Mesendoderm (in vitro differentiated cells): ENCODE results near the gene TXN2.
A peak's percentile ranks its signal among the peaks of the same experiment; 100 is the strongest.
"Not testable (repeated sequence)": the region's sequence is repeated elsewhere in the genome, so short reads cannot be mapped to it uniquely, and the experiment has no call there.

Experiments used
- DNase-seq: peaks from one replicate; pipeline ENCODE4 v3.0.0; 2013
- H2AK5ac ChIP-seq: 2 replicates; pipeline ENCODE4 v1.6.1; 2013; ENCODE audit warnings: low read length, inconsistent platforms
- H2BK120ac ChIP-seq: 2 replicates; pipeline ENCODE4 v1.6.1; 2013; ENCODE audit warnings: low read depth, mild to moderate bottlenecking, low read length, moderate library complexity, mixed read lengths
- H2BK15ac ChIP-seq: replicated peaks from 2 replicates; pipeline ENCODE4 v1.6.1; 2013; ENCODE audit warnings: low read depth, mild to moderate bottlenecking, moderate library complexity
- H2BK5ac ChIP-seq: 2 replicates; pipeline ENCODE4 v1.6.1; 2013; ENCODE audit warnings: low read length, inconsistent platforms
- H3K18ac ChIP-seq: 2 replicates; pipeline ENCODE4 v1.6.1; 2013; ENCODE audit warnings: mild to moderate bottlenecking, low read length, mixed read lengths
- H3K23ac ChIP-seq: one replicate; pipeline ENCODE4 v1.6.1; 2013; ENCODE audit warnings: low read length
- H3K27ac ChIP-seq: 2 replicates; pipeline ENCODE4 v1.5.1; 2013; ENCODE audit warnings: low read depth, mild to moderate bottlenecking, inconsistent platforms, low read length, moderate library complexity
- H3K27me3 ChIP-seq: 2 replicates; pipeline ENCODE4 v1.6.1; 2013; ENCODE audit warnings: low read length, control low read depth, mild to moderate bottlenecking, inconsistent platforms; ENCODE audit not compliant: insufficient read depth, poor library complexity
- H3K36me3 ChIP-seq: 2 replicates; pipeline ENCODE4 v1.6.1; 2013; ENCODE audit warnings: low read length, inconsistent platforms; ENCODE audit not compliant: control insufficient read depth, insufficient read depth
- H3K4ac ChIP-seq: one replicate; pipeline ENCODE4 v1.6.1; 2013; ENCODE audit warnings: low read depth, mild to moderate bottlenecking, low read length, moderate library complexity
- H3K4me1 ChIP-seq: 2 replicates; pipeline ENCODE4 v1.6.1; 2013; ENCODE audit warnings: low read depth, low read length, inconsistent platforms; ENCODE audit not compliant: control insufficient read depth
- H3K4me2 ChIP-seq: 2 replicates; pipeline ENCODE4 v1.6.1; 2013; ENCODE audit warnings: low read length
- H3K4me3 ChIP-seq: 2 replicates; pipeline ENCODE4 v1.5.1; 2013; ENCODE audit warnings: mild to moderate bottlenecking, low read length
- H3K56ac ChIP-seq: one replicate; pipeline ENCODE4 v1.6.1; 2013; ENCODE audit warnings: low read length
- H3K79me1 ChIP-seq: 2 replicates; pipeline ENCODE4 v1.6.1; 2013; ENCODE audit warnings: low read length, inconsistent platforms
- H3K79me2 ChIP-seq: 2 replicates; pipeline ENCODE4 v1.6.1; 2013; ENCODE audit warnings: mild to moderate bottlenecking, low read length; ENCODE audit not compliant: control insufficient read depth, insufficient read depth
- H3K9ac ChIP-seq: 2 replicates; pipeline ENCODE4 v1.6.1; 2013; ENCODE audit warnings: low read length, inconsistent platforms
- H4K5ac ChIP-seq: one replicate; pipeline ENCODE4 v1.6.1; 2013; ENCODE audit warnings: low read length
- H4K8ac ChIP-seq: one replicate; pipeline ENCODE4 v1.6.1; 2013; ENCODE audit warnings: low read depth, mild to moderate bottlenecking, control low read depth, low read length, moderate library complexity
- WGBS: extraction: QIAGEN DNeasy Blood & Tissue Kit; methylation state at CpG from one replicate; pipeline ENCODE4 v1.1.7; 2013; ENCODE audit warnings: low lambda C conversion rate, missing lambda C conversion rate; ENCODE audit not compliant: insufficient coverage; ENCODE audit errors: extremely low coverage; 5-methylcytosine and 5-hydroxymethylcytosine counted together

Gene TXN2

DNA sequence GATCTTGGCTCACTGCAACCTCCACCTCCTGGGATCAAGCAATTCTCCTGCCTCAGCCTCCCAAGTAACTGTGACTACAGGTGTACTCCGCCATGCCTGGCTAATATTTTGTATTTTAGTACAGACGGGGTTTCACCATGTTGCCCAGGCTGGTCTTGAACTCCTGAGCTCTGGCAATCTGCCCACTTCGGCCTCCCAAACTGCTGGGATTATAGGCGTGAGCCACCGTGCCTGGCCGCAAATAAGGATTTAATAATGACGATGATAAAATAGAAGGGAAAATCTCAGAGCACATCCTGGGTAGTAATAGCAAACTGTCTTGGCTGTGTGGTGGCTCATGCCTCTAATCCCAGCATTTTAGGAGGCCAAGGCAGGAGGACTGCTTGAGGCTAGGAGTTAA, 30.5 kb downstream of the TXN2 start:
- not testable (repeated sequence) for H2BK15ac ChIP-seq, H3K27ac ChIP-seq, H3K56ac ChIP-seq, H3K4me1 ChIP-seq, H3K4me3 ChIP-seq, H3K18ac ChIP-seq, H4K5ac ChIP-seq, H3K9ac ChIP-seq, H3K36me3 ChIP-seq, H2AK5ac ChIP-seq, H3K79me1 ChIP-seq, H3K4me2 ChIP-seq, H4K8ac ChIP-seq, H3K4ac ChIP-seq, DNase-seq, H3K23ac ChIP-seq, H2BK120ac ChIP-seq, H2BK5ac ChIP-seq, H3K79me2 ChIP-seq, H3K27me3 ChIP-seq
- WGBS = no CpG with 5 or more reads among the region's 7 CpGs

DNA sequence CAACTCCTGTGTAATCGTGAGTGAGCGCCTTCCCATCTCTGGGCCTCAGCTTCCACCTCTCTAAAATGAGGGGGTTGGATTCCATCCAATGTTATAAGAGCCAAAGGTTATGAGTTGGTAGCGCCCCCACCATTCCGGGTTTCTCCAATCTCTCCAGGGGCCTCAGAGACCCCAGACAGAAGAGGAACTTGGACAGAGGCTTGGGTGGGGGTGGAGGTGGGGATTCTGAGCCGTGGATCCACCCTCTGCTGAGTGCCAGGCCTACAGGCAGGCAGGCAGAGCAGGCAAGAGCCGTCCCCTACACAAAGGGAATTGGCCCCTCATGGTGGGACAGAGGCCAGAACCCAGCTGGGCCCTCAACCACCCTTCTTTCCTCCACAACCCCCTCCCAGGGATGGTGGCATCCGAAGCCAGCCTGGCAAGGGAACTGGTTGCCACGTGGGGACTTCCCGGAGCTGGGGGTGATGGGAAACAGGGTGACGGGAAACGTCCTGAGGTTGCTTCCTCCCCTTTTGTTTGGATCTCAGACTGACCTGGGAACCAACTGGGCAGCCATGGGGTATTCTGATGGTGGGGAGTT, 31.8 kb downstream of the TXN2 start:
- Histone ChIP-seq H3K18ac (no peak overlapping the region), H3K79me1 (no peaks in the 10 kb centered on the region), H3K27ac (no peak overlapping the region), H2BK5ac (no peak overlapping the region), H3K4me2 (no peak overlapping the region), H2AK5ac (no peak overlapping the region), H3K4ac (no peak overlapping the region), H3K9ac (no peak overlapping the region), H3K27me3 (no peaks in the 10 kb centered on the region), H2BK15ac (no peak overlapping the region), H4K8ac (no peak overlapping the region), H3K36me3 (no peaks in the 10 kb centered on the region), H3K23ac (no peak overlapping the region), H3K4me1 (no peaks in the 10 kb centered on the region), H2BK120ac (no peak overlapping the region), H3K56ac (peak overlapping the region; percentile 54), H3K79me2 (no peaks in the 10 kb centered on the region), H4K5ac (no peak overlapping the region), H3K4me3 (no peak overlapping the region)
- no peak for DNase-seq
- WGBS = no CpG with 5 or more reads among the region's 11 CpGs

DNA sequence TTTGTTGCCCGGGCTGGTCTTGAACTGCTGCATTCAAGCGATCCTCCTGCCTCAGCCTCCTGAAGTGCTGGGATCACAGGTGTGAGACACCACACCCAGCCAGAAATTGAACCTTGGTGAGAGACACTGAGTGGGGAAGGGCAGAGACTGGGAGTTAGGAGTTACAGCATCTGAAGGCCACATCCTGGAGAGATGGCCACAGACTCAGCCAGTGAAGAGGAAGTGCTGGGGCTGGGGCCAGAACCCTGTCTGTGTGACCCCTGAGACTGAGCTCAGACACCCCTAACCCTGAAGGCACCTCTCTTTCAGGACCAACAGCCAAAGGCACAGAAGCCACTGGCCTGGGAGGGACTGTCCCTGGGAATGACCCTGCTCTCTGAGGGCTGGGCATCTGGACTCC, 33.8 kb downstream of the TXN2 start:
- Histone ChIP-seq H3K4me1 (peaks cover 1% of the 10 kb centered on the region), H2AK5ac (no peak overlapping the region), H3K23ac (no peak overlapping the region), H3K79me1 (no peaks in the 10 kb centered on the region), H3K27me3 (no peaks in the 10 kb centered on the region), H2BK15ac (no peak overlapping the region), H3K27ac (no peak overlapping the region), H2BK5ac (no peak overlapping the region), H3K4ac (no peak overlapping the region), H3K4me2 (no peak overlapping the region), H2BK120ac (no peak overlapping the region), H4K8ac (no peak overlapping the region), H4K5ac (no peak overlapping the region), H3K56ac (no peak overlapping the region), H3K9ac (no peak overlapping the region), H3K4me3 (no peak overlapping the region), H3K36me3 (no peaks in the 10 kb centered on the region), H3K18ac (no peak overlapping the region), H3K79me2 (no peaks in the 10 kb centered on the region)
- DNase-seq = no peak
- WGBS = no CpG with 5 or more reads among the region's 2 CpGs

DNA sequence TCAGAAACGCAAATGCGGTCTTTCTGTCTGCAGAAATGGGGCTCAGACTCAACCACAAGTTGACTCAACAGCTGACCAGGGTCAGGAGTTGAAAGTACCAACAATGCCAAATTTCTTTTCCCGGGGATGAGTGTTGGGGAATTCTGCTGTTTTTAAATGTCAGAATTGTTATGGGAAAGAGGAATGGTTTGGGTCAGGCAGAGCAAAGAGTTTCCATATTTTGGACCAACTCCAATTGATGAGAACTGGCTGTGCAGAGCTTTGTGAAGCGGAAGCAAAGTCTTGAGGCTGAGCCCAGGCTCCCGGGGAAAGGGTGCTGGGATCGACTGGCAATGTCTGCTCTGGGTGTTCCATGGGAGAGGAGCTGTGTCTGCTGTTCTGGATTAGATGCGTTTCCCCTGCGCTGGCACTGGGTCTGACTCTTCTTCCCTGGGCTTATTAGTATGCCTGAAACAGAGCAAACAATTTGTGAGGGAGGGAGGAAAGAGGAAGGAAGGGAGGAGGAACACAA, 36.2 kb downstream of the TXN2 start:
- Histone ChIP-seq H3K79me1 (no peaks in the 10 kb centered on the region), H3K4me3 (no peak overlapping the region), H3K56ac (peak overlapping the region; percentile 32), H3K27me3 (no peaks in the 10 kb centered on the region), H3K79me2 (no peaks in the 10 kb centered on the region), H3K9ac (no peak overlapping the region), H3K36me3 (no peaks in the 10 kb centered on the region), H4K8ac (no peak overlapping the region), H2BK120ac (no peak overlapping the region), H4K5ac (peak overlapping the region; percentile 52), H3K4me1 (peaks cover 4% of the 10 kb centered on the region), H2BK5ac (no peak overlapping the region), H3K18ac (no peak overlapping the region), H3K23ac (no peak overlapping the region), H2AK5ac (peak overlapping the region; percentile 62), H3K4ac (no peak overlapping the region), H2BK15ac (no peak overlapping the region), H3K27ac (no peak overlapping the region), H3K4me2 (no peak overlapping the region)
- WGBS = no CpG with 5 or more reads among the region's 8 CpGs
- no peak for DNase-seq

DNA sequence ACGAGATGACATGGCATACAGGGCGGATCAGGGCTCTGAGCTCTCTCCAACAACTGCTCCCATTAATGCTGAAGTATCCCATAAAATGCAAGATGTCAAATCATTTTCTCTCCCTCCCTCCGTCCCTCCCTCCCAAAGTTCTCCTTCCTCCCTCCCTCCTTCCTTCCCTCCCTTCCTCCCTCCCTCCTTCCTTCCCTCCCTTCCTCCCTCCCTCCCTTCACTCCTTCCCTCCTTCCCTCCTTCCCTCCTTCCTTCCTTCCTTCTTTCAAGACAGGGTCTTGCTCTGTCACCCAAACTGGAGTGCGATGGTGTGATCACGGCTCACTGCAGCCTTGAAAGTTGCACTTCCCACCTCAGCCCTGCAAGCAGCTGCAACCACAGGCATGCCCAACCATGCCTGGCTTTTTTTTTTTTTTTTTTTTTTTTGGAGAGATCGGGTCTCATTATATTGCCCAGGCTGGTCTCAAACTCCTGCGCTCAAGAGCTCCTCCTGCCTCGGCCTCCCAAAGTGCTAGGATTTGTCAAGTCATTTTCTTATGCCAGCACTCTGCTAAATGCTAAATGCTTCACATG, 38.2 kb downstream of the TXN2 start:
- DNase-seq = peak; percentile 85

More for the DNA sequence above, 38.2 kb downstream of the TXN2 start:
- H4K5ac ChIP-seq = no peak overlapping the region
- H3K79me1 ChIP-seq = no peaks in the 10 kb centered on the region
- no peak overlapping the region for H4K8ac ChIP-seq
- H2BK15ac ChIP-seq = no peak overlapping the region
- no peaks in the 10 kb centered on the region for H3K79me2 ChIP-seq
- no peak overlapping the region for H3K4me3 ChIP-seq
- H3K4ac ChIP-seq = no peak overlapping the region
- peak overlapping the region; percentile 1 for H3K18ac ChIP-seq
- H3K9ac ChIP-seq = no peak overlapping the region
- no peak overlapping the region for H3K4me2 ChIP-seq
- H3K23ac ChIP-seq = no peak overlapping the region
- peak overlapping the region; percentile 4 for H3K27ac ChIP-seq
- peaks cover 4% of the 10 kb centered on the region for H3K4me1 ChIP-seq
- H3K56ac ChIP-seq = peak overlapping the region; percentile 72
- no peak overlapping the region for H2BK120ac ChIP-seq
- no peaks in the 10 kb centered on the region for H3K36me3 ChIP-seq
- no CpG with 5 or more reads among the region's 8 CpGs for WGBS
- H3K27me3 ChIP-seq = no peaks in the 10 kb centered on the region
- H2BK5ac ChIP-seq = peak overlapping the region; percentile 77
- no peak overlapping the region for H2AK5ac ChIP-seq
